Stimulated activated CD8-positive, alpha-beta memory T cell treated with anti-CD3 and anti-CD28 coated beads, Interleukin-15, amount 100 ng/mL, for 1 hour (primary cell): ENCODE data around the gene OSBPL10.

ENCODE experiments used
- DNase-seq: peaks from one replicate; pipeline ENCODE4 v3.0.0-alpha.2; 2020; ENCODE audit warnings: low read depth

Gene OSBPL10

DNA sequence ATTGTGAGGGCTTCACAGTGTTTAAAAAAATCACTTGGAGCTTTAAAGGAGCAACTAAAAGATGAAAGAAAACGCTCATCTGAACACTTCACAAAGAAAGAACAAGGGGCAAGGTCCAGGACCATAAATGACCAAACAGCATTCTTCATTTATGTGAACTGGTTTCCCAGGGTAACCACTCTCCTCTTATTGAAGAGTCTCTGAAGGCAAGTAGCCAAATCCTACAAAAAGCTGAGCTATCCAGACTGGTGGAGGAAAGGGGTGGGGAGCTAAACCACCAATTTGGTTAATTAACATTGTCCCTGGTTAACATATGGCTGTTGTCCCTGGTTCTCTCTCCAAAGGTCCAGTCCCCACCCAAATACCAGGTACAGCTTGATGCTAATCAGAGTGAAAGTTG lies 58.1 kb downstream of the OSBPL10 start:
- no peak for DNase-seq

DNA sequence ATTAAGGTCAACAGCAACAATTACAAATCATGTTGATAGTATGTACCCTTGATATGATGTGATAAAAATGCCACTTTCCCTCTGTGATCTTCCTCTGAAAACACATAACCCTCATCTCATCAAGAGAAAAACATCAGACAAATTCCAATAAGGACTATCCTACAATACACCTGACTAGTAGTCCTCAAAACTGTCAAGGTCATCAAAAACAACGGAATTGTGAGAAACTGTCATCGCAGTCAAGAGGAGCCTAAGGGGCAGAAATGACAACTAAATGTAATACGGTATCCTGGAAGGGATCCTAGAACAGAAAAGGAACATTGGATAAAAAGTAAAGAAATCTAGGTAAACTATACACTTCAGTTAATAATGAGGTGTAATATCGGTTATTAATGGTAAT lies 59.2 kb downstream of the OSBPL10 start:
- no peak for DNase-seq

DNA sequence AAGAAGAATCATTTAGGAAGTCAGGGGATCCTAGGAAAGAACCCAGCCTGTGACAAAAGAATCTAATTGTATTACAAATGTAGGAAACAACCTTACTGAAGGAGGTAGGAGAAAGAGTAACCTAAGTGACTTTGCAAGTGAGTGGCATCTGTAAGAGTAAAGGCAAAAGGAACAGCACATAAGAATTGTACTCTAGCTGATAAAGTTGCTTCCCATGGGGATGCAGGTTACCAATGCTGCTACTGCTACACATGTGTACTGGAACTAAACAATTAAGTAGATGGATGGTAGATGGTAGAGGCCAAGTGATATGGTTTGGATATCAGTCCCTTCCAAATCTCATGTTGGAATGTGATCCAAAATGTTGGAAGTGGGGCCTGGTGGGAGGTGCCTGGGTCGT lies 60.8 kb downstream of the OSBPL10 start:
- DNase-seq: no peak

DNA sequence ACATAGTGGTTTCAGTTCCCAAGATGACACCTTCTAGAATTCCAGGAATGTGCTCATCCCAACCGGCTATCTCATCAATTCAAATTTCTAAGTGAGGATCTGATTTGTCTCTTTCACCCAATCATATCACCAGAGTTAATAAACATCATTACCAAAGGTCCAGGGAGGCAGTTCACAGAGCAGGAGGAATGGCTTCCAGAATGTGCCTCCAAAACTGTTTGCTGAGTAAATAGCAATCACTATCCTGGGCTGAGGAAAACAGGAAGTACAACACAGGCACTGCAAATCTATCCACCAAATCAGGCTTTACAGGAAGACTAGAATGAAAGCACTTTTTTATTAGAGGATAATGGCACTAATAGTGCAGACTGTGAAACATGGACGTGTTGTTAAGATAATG lies 61.5 kb downstream of the OSBPL10 start:
- DNase-seq: no peak

DNA sequence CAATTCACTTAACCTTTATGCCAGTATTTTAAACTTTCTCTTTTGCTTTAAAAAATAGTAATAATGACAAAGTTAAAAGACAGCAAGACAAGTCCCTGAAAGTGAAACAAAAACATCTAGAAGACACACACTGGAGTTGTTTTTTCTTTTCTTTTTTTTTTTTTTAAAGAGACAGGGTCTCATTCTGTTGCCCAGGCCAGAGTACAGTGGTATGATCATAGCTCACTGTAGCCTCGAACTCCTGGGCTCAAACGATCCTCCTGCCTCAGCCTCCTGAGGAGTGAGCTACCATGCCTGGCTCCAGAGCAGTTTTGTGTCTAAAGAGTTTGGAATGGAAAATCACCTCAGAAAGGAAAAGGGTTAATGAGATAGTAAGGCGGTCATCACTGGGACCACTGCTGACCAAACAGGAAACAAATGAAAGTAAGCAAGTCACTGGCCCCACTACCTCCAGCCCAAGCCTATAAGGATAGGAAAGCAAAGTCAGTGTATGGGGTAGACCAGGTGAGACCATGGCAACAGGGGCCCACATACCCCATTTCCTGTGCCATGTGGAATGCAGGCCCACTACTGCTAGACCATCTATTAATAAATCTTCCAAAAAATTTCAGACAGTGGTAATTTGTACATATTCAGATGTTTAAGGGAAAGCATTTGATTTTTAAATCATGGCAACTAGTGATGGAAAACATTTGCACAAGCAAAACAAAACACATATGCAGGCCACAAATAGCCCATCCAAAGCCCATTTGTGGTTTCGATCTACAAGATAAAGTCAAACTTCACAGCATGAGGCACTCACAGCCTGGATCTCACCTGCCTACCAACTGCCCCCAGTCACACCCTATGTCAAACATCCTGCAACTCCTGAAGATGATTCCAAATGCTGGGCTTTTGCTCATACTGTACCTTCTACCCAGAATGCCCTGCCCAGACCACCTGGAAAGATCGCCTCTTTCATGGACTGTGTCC lies 62.6 kb downstream of the OSBPL10 start:
- no peak for DNase-seq

DNA sequence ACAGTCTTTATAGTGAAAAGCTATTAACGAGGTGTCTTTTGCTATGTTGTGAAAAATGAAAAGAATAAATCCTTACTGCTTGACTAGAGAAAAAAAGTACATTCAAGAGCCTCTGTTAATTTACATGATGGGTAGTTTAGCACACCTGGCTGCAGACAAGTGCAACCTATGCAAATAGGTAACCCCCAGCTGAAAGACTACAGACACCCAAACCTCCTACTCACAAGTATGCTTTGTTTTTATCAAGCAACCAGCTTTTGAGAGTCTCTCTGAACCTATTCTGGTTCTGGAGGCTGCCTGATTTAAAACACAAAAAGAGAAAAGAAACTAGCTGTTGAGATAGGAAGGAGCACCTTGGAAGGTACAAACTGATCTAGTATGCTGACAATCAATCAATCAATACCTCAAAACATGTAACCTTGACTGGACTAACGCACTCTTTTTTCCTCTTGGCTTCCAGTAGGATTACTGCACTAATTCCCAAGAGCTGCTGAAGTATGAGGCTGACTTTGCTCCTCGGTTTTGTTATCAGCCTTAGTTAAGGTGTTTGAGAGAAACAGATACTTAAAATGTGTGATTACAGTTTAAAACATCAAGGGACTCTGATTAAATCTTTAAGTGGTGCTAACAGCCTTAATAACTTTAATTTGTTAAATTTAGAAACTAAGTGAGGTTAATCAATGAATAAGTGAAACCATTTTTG lies 63.6 kb downstream of the OSBPL10 start:
- no peak for DNase-seq

DNA sequence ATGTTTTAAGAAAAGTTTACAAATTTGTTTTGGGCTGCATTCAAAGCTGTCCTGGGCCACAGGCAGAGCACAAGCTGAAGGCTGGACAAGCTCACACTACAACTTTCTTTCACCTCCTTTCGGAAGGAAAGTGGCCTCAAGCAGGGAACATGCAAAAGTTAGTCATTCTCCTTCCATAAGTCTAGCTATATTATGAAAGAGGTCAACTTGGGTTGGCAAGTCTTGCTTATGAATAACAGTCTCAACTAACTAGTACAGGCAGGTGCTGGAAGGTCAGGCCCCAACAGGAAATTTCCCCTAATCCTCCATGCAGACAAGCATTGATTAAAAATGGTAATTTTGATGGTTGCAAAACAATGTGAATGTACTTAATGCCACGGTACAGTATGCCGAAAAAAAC lies 69.4 kb downstream of the OSBPL10 start:
- no peak for DNase-seq

DNA sequence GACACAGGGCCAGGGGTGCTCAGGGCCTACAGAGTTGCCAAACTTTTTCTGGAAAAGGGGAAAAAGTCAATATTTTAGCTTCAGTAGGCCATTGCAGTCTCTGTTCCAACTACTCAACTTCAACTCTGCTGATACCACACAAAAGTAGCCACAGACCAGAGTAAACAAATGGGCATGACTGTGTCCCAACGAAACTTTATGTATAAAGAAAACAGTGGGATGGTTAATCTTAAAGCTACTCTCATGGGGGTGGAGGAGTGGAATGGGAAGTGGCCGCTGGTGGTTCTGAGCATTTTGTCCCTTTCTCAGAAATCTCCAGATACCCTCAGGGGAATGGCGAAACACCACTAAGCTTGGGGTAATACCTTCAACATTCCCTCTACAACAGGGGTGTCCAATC lies 69.9 kb downstream of the OSBPL10 start:
- no peak for DNase-seq

DNA sequence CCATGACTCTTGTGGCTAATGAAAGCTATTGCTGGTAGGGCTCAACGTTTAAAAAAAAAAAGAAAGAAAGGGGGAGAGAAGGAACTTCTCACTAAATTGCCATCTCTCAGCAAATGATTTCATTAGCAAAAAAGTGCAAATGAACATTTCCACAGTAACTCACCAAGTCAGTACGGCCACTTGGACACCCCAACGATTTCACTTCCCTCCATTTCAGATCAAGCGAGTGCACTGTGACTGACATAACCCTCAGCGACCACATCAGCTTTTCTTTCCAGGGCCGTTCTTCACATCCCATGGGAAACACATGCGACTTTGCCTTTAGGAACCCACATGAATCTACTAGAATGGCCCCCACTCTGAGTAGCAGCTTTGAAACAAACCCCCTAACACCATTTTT lies 71.6 kb downstream of the OSBPL10 start:
- no peak for DNase-seq

DNA sequence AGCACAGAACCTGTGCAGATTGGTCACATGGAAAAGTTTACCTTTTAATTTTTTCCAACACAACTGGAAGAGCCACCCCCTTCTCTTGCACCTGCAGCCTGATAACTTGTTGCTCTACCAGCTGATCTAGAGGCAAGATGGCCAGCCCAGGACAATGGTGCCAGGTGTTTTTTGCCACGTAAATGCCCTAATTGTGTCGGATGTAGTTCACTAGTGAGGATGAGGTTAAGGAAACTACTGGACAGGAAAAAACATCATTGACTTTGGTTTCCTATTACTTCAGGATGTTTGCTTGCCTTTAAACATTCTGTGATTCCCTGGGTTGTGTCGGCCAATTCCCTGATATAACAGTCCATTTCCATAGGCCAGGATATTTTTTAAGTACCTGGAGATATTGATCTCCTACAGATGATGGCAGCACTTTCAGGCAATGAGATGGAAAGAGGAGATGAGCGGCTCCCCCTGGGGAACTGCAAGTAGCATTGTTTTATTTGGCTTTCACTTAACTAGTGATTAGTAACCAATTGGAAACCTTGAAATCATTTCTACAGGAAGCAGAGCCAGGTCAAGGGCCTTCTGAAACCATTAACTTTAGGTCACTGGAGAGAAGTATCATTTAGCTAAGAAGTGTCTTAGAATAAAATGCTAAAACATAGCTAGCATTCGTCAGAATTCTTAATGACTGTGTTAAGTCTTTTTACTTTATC lies 72.5 kb downstream of the OSBPL10 start:
- no peak for DNase-seq

DNA sequence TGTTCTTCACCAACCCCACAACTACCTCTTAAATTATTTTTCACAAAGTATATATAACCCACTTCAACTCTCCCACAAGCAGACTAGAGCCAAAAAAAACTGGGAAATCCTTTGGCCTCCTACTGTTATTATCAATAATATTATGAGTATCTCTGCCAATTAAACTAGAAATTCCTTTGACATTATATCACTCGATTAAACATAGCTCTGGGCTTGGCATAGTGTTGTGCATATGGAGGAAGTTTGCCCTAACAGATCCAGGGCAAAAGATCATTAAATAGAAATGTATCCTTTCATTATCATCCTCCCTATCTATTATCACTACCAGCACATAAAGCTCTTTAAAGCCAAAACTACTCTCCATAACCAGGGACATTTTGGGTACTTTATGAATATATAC lies 74.9 kb downstream of the OSBPL10 start:
- no peak for DNase-seq

DNA sequence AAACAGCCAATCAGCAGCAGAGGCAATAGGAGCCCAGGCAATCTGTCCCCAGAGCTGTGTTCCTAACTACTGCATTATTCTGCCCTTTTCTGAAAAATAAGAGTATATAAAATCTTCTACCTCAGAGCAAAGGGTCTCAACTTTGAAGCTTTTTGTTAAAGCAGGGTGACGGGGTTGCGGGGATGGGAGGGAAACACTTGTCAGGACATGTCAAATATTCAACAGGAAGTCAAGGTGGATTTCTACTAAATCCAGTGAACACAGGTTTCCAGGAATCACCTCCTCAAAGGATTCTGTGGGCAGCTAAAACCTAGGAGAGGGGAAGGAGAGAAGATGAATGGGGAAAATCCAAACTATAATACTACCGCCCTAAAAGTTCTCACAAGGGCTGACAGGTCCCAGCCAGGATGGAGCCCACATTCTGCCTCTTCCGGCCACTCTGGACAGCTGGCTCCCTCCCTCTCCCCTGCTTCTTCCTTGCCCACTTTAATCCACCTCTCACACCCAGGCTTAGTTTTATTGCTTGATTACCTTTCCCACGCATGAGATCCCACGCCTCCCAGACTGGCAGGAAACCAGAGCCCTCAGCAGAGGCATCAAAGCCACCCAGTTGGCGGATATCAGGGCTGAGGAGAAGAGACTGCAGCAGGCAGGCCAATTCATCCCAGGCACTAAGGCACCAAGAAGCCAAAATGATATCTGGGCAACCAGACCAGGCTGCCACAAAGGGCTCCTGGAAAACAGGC lies 77.2 kb downstream of the OSBPL10 start:
- no peak for DNase-seq

DNA sequence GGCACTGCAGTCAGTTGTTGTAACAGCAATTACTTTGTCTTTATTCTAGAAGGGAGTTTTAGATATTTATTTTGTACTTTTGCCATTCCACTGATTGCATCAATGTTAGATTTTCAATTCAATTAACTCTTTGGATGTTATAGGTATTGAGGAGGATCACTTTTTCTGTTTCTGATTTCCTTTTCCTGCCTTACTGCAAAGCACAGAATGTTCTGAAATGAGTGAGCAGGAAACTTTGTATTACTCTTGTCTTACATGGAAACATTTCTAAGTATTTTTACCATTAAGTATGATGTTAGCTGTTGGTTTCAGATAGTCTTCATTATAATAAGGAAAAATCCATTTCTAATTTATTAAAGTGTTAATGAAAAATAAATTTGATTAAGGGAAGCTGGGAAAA lies 80.5 kb downstream of the OSBPL10 start:
- DNase-seq: no peak

DNA sequence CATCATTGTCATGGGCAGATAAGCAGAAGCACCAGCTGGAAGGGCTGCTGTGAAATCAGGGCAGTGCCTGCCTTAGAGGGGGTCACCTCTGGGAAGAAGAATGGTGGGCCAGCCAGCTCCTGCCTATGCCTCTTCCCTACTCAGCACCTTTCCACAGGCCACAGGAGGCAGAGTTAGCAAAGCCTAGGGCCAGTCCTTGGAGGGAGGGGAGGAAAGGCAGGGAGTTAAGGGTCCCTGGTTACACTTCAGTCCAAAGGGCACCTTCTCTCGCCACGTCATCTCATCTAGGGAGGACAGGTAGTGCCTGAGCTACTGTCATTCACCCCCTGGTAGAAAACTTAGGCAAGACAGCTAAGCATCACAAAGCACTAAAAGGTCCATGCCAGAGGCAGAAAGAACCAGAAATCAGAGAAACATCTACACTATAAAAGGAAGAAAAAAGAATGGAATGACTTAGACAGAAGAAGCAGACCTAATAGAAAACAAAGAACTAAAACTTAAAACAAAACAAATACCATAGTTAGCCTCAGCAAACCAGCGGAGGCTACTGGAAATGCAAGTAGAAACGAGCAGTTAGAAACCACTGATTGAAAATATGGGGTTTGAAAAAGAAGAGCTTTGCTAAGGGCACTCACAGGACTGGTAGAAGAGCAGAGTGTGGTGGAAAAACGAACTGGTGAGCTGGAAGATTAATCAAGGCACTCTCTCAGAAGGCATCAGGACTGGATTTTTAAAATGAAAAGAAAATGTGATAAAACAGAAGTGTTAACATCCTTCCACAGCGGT lies 84.2 kb downstream of the OSBPL10 start:
- DNase-seq: no peak

DNA sequence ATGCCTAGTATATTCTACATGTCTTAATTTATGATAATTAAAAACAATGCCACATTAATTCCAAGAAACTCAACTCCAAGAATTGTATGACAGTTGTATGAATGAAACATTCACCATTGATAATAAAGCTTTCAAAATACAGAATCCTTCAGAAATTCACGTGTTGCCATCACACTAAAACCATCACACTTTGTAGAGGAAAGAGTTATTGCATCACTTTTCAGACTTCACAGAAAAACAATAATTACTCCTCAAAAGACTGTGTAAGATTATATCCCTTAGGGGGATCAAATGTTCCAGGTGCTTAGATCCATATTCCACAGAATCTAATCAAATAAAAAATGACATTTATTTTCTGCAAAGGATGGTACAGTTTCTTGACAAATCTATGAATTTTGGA lies 85.0 kb downstream of the OSBPL10 start:
- no peak for DNase-seq

DNA sequence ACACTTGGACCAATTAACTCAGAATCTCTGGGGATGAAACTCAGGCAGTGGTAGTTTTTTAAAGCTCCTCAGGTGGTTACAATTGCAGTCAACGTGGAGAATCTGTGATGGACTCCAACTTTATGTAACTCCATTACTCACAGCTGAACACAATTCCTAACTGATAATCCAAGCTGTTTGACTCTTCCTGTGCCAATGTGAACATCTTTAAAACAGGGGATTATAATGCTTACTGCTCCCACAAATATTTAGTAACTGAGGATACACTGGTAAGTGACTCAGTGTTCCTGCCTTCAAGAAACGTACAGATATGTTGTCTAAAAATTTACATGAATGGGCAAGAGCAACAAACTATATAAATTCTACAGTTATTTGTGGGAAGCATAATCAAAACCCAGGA lies 85.6 kb downstream of the OSBPL10 start:
- no peak for DNase-seq

DNA sequence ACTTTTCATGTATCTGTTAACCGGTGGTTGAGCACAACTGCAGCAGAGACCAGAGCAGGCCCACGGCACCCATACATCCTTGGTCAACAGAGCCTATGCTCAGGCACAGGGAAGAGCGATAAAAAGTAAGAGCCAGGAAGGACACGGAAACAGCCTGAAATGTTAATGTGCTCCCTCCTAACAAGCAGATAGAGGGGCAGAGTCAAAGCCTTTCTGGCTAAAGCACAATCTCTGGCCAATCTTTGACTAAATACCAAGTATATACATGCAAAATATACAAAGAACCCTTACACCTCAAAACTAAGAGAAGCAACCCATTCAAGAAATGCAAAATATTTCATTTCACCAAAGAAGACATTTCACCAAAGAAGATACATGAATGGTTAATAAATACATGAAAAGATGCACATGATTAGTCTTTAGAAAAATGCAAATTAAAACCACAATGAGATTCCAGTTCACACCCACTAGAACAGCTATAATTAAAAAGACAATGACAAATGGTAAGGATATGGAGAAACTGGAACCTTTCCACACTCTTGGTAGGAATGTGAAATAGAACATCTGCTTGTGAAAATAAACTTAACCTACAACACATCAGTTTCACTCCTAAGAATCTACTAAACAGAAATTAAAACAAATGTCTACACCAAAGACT lies 88.0 kb downstream of the OSBPL10 start:
- DNase-seq: no peak

DNA sequence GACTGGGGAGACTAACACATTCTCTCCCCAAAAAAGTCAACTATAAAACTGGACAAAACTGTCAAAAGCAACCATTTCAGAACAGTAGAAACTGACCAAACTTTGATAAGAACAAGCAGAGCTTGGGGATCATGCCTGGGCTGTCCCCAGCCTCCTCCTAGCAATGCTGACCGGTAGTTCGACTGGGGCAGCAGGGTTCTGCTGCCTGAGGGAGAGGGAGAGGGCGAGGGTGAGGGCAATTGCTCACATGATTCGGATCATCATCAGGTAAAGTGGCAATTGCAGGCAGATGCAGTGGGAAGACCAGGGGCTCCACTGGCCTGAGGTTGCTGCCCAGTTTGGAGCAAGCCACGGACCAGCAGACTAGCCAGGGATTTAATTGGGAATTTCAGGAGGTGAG lies 88.6 kb downstream of the OSBPL10 start:
- DNase-seq: no peak

DNA sequence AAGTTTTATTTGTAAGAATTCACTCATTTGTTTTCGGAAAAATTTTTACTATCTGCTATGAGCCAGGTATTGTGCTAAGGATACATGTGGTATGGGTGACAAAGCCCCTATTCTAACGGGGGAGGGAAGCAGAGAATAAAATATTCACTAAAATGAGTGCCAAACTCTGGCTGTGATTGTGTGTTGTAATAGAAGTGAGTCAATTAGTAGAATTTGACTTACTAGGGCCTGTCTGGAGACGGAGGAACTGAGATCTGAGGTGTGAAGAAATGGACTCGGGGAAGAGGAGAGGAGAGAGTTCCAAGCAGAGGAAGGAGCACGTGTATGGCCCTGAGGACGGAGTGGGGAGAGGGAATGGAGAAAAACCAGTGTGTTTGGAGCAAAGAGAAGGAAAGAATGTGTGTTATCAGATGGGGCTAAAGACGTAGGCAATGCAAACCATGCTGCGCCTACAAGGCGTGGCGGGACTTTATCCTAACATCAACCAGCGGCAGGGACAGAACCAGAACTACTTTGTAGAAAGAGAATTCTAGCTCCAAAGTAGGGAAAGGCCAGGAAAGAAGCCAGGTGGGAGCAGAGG lies 89.1 kb downstream of the OSBPL10 start:
- no peak for DNase-seq

DNA sequence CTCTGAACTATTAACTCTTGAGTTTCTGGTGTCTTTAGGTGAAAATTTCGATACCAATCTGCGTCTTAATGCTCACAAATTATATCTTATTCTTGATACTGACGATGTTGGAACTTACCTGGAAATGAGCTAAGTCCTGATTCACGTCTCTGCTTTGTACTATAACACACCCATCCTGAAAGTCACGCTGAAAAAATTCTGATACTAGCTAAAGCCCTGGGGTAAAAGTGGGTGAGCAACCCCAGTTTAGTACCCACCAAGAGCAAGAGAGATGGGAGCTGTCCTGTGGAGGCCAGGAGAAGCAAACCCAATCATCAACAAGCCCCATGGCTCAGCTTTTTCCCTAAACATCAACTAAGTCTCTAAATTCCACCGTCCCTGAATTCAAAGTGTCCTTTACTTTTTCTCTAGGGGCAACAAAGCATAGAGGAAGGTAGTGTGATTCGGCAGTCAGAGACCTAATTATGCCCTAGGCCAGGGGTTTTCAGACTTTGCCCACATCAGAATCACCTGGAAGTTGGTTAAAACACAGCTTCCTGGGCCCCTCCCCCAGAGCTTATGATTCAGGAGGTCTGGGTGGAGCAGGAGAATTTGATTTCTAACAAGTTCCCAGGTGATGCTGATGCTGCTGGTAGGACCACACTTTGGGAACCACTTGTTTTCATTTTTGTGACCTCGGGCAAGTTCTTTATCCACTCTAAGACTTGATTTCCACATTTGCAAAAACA lies 90.2 kb downstream of the OSBPL10 start:
- no peak for DNase-seq
